GM21447 (cell line): ENCODE measurements around the gene PIP4P1.

ENCODE experiments used
- ATAC-seq: cut with Tn5 transposase; IDR thresholded peaks from one replicate; pipeline ENCODE4 v1.9.1; 2021; ENCODE audit not compliant: unreplicated experiment

PIP4P1 gene

GRCh38 chr14:20438664-20439063, 22.6 kb downstream of the PIP4P1 start:
- ATAC-seq: no peak

DNA sequence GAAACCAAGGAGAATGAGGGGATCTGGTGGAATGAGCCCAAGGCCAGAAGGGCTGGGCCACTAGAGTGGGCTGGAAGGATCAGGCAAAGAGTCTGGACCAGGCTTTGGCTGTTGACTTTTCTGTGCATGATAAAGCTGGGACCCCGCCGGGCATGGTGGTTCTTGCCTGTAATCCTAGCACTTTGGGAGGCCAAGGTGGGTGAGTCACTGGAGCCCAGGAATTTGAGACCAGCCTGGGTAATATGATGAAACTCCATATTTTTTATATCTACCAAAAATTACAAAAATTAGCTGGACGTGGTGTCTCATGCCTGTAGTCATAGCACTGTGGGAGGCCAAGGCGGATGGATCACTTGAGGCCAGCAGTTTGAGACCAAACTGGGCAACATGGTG, 24.9 kb downstream of the PIP4P1 start:
- ATAC-seq: no peak

- ATAC-seq: no peak
Observed at GRCh38 chr14:20435582-20436362, 25.5 kb downstream of the PIP4P1 start, which contains the start of gene KLHL33. TSS of gene KLHL33 (minus strand) at chr14:20436166. CDS start at chr14:20435811, 355 bp downstream.

DNA sequence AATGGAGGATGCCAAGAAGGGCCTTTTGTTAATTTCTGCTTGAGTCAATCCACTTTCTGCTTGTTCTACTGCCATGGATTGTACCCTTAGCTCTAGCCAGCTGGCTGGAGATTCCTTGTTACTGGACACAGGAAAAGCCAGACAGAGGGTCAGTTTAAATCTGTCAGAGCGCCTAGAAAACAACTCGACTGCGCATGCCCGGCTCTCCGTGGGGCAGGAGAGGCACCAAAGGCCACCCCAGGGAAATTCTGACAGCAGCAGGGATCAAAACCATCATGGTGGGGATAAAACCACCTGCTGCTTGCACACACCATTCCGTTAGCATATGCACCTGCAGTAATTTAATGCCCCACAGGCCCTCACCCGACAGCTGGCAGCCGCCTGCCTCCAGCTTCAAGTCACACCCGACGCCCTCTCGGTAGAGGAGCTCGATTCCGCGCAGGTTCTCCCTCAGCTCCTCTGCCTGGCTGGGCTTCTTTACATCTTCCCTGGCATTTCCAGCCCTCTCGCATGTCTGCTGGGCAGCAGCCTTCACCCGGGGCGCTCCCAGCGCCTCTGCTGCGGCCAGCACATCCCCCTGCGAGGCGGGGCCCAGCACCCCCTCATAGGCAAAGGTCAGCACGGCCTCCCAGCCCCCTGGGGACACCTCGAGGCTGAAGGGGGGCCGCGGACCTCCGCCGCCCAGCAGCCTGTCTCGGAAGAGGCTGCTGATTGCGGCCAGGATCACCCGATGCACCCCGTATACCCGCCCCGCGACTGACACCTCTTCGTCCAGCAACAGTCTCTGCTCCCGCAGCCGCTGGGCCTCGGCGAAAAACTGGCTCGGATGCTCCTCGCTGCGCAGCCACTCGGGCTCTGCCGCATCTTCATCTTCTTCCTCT, 26.3 kb downstream of the PIP4P1 start:
- no peak for ATAC-seq

GRCh38 chr14:20429801-20430669, 31.2 kb downstream of the PIP4P1 start:
- no peak for ATAC-seq

- ATAC-seq: no peak
Observed at GRCh38 chr14:20428802-20429201, 32.4 kb downstream of the PIP4P1 start.

- peak; percentile 36 for ATAC-seq
Observed at GRCh38 chr14:20428010-20428365, 33.2 kb downstream of the PIP4P1 start.

DNA sequence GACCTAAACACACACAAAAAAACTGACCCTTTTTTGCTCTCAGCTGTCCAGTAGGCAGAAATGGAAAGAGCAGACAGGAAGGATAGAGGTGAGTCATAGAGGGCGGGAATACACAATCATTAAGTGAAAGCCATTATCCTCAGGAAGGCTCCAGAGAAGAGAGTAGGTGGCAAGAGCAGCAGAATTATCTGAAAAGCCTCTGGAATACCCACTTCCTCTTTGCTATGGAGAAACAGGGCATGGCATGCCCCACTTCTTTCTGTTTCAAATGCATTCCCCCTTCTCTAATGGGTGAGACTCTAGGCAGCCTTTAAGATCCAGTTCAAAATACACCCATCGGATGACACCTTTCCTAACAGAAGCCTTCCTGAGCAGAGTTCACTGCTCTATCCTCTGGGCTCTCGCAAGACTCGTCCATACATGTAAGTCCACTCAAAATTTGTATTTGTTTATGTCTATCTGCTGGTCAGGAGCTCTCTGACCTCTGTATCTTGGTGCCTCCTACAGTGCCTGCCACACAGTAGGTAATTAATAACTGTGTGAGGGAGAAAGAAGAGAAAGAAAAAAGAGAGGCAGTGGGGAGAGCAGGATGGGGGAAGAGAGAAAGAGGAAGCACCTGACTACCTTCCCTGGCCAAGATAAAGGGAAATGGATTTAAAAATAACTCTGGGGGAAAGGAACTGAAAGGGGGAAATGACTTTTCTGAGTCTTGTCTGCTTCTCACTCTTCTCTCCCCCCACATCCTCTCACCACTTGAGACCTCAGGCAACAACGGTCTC, 33.8 kb downstream of the PIP4P1 start:
- peak; percentile 83 for ATAC-seq

DNA sequence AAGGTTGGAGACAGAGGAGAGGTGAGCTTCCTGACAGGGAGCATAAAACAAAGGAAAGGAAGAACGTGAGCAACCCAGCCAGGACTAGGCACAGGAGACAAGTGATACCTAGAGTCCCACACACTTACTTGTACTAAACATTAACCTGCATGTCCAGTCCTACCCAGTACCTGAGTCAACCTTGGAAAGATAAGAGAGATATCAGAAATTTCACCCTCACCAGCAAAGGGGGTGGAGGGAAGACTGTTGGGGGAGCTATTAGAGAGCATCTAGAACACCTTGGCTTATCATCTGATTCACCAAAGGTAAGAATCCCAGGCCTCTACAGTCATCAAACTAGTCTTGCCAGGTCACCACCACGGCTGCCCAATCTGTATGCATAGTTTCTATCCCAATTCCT, 36.4 kb downstream of the PIP4P1 start:
- no peak for ATAC-seq

DNA sequence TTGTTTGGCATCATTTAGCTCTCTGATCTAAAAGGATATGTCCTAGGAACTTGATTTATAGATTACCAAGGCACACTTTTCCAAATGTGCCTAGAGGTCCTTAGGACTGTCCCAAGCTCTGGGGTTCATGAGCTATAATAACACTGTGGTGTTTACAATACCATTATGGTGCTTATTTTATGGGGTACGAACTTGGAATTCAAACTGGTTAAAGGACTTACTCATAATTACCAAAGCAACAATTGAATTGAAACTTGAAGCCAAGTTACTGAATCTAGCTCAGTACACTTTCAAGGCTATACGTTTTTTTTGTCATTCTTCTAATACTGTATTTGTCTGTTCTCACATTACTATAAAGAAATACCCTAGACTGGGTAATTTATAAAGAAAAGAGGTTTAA, 38.3 kb downstream of the PIP4P1 start:
- no peak for ATAC-seq

DNA sequence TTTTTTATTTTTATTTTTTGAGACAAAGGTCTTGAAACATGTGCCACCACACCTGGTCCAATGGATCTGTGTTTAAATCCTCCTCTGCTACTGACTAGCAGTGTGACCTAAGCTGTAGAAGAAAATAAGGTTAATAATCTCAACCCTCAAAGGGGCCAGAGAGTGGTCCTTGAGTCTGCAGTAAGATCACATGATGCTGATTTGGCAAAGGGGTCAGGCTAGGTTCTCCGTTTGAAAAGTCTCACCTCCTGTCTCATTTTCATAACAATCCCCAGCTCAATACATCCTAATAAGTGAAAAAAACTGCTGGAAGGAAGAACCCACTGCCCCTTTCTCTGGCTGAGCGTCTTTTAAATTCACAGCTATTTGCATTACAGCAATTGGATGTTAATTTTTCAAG, 40.0 kb downstream of the PIP4P1 start:
- no peak for ATAC-seq

DNA sequence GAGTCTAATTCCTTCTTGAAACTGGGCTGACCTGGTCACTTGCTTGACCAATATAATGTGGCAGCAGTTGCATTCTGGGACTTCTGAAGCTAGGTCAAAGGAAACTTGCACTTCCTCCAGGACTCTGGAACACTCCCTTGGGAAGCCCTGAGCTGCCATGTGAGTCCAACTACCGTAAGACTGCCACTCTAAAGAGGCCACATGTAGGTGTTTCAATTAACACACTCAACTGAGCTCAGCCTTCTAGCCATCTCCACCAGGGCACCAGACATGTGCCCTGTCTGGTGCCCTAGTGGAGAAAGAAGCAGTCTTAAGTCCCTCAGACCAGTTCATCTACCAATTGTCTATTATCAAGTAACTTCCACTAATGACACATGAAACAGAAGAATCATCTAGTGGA, 41.8 kb downstream of the PIP4P1 start:
- ATAC-seq: no peak

- no peak for ATAC-seq
Observed at GRCh38 chr14:20418501-20418909, 42.7 kb downstream of the PIP4P1 start.

- ATAC-seq: no peak
Observed at GRCh38 chr14:20417250-20418186, 43.7 kb downstream of the PIP4P1 start.

DNA sequence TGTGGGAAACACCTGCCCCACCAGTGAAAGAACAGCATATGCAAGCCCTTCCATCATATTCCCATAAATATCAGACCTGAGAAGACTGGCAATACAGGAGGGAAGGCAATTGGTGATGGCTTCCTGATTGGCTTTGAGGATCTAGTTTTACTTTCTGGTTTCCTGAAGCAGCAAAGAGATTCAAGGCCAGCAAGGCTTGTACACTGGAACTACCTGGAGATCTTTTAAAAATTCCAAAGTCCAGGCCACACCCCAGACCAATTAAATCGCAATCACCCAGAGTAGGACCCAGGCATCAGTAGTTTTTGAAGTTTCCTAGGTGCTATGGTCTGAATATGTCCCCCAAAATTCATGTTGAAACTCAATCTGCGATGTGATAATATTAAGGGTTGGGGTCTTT, 45.0 kb downstream of the PIP4P1 start:
- ATAC-seq: no peak

DNA sequence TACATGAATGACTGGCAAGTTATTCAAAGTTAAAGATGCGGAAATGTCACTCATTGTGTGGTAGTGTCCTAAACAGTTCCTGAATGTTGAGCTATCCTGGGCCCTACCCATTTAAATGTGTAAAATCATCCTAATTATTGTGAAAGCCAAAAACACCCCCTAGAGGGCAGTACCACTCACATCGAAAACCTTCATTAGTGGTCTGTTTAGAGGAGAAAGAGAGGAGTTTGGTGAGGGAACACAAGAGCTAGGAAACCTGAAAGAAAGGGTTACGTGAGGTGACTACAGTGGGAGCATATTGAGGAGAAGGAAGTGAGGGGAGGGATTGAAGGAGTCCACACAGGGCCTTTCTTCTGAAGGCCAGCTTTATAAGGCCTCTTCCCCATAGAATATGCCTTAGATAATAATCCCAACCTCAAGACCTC, 45.4 kb downstream of the PIP4P1 start:
- peak; percentile 41 for ATAC-seq

- peak; percentile 39 for ATAC-seq
Observed at GRCh38 chr14:20413744-20414082, 47.5 kb downstream of the PIP4P1 start.

DNA sequence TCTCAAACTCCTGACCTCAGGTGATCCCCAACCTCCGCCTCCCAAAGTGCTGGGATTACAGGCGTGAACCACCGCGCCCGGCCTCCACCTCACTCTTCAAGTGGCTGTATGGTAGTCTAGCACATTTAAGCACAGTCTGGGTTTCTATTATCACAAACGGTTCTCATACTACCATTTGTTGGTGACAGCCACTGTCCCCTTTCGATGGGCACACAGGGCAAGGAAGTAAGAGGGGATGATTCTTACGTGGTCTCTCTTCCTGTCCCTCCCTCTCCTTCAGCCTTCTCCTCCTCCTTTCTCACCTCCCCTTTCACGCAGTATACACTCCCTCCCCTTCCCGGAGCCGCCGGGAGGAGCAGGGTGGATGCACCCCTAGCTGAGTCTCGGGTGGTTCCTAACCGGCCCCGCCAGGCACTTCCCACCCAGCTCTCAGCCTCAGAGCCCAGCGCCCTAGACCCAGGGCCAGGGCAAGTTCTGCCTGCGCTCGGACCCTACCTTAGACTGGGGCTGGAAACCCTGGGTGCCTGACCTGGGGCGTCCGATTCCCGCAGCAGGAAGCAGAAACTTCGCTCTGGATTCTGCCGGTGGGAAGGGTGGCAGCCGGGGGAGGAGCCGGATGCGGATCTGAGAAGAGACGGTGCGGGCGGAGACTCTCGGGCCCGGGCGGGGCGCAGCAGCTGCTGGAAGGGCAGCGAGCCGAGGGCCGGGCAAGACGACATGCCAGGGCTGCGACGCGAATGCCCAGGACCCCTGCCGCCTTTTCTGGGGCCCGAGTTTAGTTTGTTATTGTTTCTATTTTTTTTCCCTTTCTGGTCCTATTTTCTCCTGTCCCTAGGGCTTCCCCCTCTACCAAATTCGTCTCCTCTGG, 48.1 kb downstream of the PIP4P1 start, which contains the start of gene TEP1:
Gene TEP1 (minus strand): TSS at position 626 of the 868 bp plus-strand sequence. CDS start 5,062 bp downstream, outside the sequence.
- ATAC-seq: peak; percentile 62
